ENCODE measurements around the gene ABCC4. TPM values are rescaled to one million over a fixed set of nuclear protein-coding genes. Genes with fewer than 3 reads are reported as not detected.

The ABCC4 gene
- total and polyA plus RNA-seq, 8 donors = 0.80 to 8.7 (median 4.1) TPM

- FAIRE-seq = no peak
- no peak overlapping the region for H3K27ac ChIP-seq
- H3K9me3 ChIP-seq = no peaks in the 10 kb centered on the region
- no peak overlapping the region for H3K4me3 ChIP-seq
- no peak for DNase-seq
- no peaks in the 10 kb centered on the region for H3K27me3 ChIP-seq
- H3K4me1 ChIP-seq = no peaks in the 10 kb centered on the region
- WGBS, 2 donors = 72 to 89% methylated on average over 3 of the region's 3 CpGs
- no peak for TF ChIP-seq CTCF (IDR thresholded peaks at IDR 0.05)
- intact Hi-C loops (cut with DNase I) = no loop called here
- H3K36me3 ChIP-seq = no peaks in the 10 kb centered on the region
- no peak for ATAC-seq
These were observed 322.7 kb downstream of the ABCC4 start for GRCh38 chr13:94978516-94978915.

GRCh38 chr13:94974015-94974951 lies 327.0 kb downstream of the ABCC4 start:
- intact Hi-C loops (cut with DNase I) = no loop called here
- FAIRE-seq = no peak
- Histone ChIP-seq H3K27ac (no peak overlapping the region), H3K4me1 (no peaks in the 10 kb centered on the region), H3K4me3 (no peak overlapping the region), H3K27me3 (peaks cover 0 to 13% (median 0%) of the 10 kb centered on the region in 4 donors), H3K36me3 (no peaks in the 10 kb centered on the region), H3K9me3 (no peaks in the 10 kb centered on the region)
- no peak for TF ChIP-seq CTCF (IDR thresholded peaks at IDR 0.05)
- DNase-seq = no peak
- ATAC-seq = no peak
- WGBS, 2 donors = 68 to 76% methylated on average over 7 of the region's 7 CpGs

- H3K27me3 ChIP-seq = peaks cover 0 to 13% (median 5%) of the 10 kb centered on the region in 4 donors
- no peaks in the 10 kb centered on the region for H3K9me3 ChIP-seq
- no peak overlapping the region for H3K27ac ChIP-seq
- no peak for ATAC-seq
- no peak for FAIRE-seq
- TF ChIP-seq CTCF (IDR thresholded peaks at IDR 0.05) = no peak
- no peak for DNase-seq
- H3K4me1 ChIP-seq = no peaks in the 10 kb centered on the region
- no peaks in the 10 kb centered on the region for H3K36me3 ChIP-seq
- intact Hi-C loops (cut with DNase I) = no loop called here
- no peak overlapping the region for H3K4me3 ChIP-seq
- WGBS, 2 donors = 30 to 35% methylated on average over 4 of the region's 4 CpGs
These were observed 329.0 kb downstream of the ABCC4 start for GRCh38 chr13:94972262-94972661.
